ENCODE results near the gene ASZ1. TPM values are rescaled to one million over a fixed set of nuclear protein-coding genes. Genes with fewer than 3 reads are reported as not detected.

The ASZ1 gene
- total and polyA plus RNA-seq, 7 donors: not detected

DNA sequence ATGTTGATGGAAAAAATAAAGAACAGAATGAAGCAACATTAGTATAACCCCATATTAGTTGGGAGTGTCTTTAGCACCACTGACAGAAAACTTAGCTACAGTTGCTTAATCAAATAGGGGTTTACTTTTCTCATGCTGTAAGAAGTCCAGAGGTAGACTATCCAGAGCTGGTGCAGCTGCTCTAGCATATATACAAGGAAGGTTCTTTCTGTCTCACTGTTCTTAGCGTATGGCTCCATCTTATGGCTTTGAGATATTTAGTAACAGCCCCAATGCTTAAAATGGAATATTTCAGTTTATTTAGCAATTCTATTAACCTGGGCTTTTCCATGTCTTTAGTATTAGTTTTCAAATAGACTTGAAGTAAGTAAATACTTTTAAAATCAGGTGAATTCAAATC is 89.3 kb downstream of the ASZ1 start:
- DNase-seq: no peak
- WGBS, 3 donors: 73 to 80% (median 76%) methylated on average over 1 of the region's 1 CpG
- intact Hi-C loops (cut with DNase I): no loop called here
- TF ChIP-seq, protein P1, sequence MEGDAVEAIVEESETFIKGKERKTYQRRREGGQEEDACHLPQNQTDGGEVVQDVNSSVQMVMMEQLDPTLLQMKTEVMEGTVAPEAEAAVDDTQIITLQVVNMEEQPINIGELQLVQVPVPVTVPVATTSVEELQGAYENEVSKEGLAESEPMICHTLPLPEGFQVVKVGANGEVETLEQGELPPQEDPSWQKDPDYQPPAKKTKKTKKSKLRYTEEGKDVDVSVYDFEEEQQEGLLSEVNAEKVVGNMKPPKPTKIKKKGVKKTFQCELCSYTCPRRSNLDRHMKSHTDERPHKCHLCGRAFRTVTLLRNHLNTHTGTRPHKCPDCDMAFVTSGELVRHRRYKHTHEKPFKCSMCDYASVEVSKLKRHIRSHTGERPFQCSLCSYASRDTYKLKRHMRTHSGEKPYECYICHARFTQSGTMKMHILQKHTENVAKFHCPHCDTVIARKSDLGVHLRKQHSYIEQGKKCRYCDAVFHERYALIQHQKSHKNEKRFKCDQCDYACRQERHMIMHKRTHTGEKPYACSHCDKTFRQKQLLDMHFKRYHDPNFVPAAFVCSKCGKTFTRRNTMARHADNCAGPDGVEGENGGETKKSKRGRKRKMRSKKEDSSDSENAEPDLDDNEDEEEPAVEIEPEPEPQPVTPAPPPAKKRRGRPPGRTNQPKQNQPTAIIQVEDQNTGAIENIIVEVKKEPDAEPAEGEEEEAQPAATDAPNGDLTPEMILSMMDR (IDR thresholded peaks at IDR 0.05): no peak
- Histone ChIP-seq H3K27me3 (ENCODE audit: insufficient read depth in 3 of 3, low read length in 2 of 3) (no peaks in the 10 kb centered on the region), H3K4me3 (no peak overlapping the region), H3K4me1 (no peaks in the 10 kb centered on the region), H3K27ac (no peak overlapping the region), H3K9me3 (no peaks in the 10 kb centered on the region), H3K36me3 (ENCODE audit: insufficient read depth in 1 of 2, low read depth in 1 of 2) (no peaks in the 10 kb centered on the region)
- ATAC-seq: no peak

DNA sequence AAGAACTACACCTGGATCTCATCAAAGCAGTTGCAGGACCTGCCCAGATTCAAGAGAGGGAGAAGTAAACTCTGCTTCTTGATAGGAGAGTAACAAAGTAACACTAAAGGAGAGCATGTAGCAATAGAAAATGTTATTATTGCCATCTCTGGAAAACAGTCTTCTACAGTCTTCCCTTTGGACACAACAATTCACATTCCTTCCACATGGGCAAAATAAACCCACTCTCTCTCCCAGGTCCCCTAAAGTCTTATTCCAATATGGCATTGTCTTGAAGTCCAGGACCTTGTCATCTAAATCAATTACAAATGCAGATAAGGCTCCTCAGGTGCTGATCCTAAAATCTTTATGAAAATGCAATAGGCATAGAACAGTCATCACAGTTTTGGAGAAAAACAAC is 94.1 kb downstream of the ASZ1 start:
- H3K4me3 ChIP-seq: no peak overlapping the region
- no peaks in the 10 kb centered on the region for H3K36me3 ChIP-seq (ENCODE audit: insufficient read depth in 1 of 2, low read depth in 1 of 2)
- no peak for ATAC-seq
- intact Hi-C loops (cut with DNase I): no loop called here
- H3K27ac ChIP-seq: no peak overlapping the region
- DNase-seq: no peak
- H3K4me1 ChIP-seq: no peaks in the 10 kb centered on the region
- TF ChIP-seq, protein P1 (IDR thresholded peaks at IDR 0.05): no peak
- H3K27me3 ChIP-seq (ENCODE audit: insufficient read depth in 3 of 3, low read length in 2 of 3): no peaks in the 10 kb centered on the region
- no peaks in the 10 kb centered on the region for H3K9me3 ChIP-seq

DNA sequence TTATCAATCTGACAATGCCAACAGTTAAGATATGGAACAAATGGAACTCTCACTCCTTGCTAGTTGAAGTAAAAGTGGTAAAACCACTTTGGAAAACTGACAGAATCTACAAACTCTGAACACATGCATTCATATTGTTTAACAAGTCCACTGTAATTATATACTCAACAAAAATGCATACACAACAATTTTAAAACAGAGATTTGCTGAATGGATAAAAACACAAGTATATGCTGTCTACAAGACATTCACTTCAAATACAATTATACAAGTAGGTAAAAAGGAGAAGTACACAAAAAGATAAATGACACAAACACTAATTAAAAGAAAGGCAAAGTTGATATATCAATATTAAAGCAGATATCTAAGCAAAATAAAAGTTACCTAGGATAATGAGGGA is 95.3 kb downstream of the ASZ1 start:
- no peak overlapping the region for H3K4me3 ChIP-seq
- TF ChIP-seq, protein P1 (IDR thresholded peaks at IDR 0.05): no peak

DNA sequence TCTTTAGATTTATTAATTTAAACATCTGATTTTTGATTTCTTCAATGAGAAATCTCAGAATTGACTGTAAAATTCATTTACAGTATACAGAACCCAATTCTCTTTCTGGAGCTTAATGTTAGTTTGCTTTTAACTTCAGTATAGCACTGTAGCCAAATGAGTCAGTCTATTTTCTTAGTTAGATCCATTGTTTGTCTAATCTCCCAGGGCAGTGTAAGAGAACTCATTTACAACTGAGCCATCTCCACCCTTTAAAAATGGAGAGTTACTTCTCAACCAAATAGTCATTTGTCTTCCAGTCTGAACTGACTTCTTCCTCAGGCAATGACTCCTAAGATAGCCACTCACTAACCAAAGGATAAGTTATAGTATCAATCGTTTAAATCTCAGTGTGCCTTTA is 101.5 kb downstream of the ASZ1 start:
- 84 to 95% (median 88%) methylated on average over 1 of the region's 1 CpG for WGBS, 3 donors
- TF ChIP-seq, protein P1 (IDR thresholded peaks at IDR 0.05): no peak

More for the DNA sequence above, 95.3 kb downstream of the ASZ1 start:
- Histone ChIP-seq H3K4me1 (no peaks in the 10 kb centered on the region), H3K36me3 (ENCODE audit: insufficient read depth in 1 of 2, low read depth in 1 of 2) (no peaks in the 10 kb centered on the region), H3K9me3 (no peaks in the 10 kb centered on the region), H3K27me3 (ENCODE audit: insufficient read depth in 3 of 3, low read length in 2 of 3) (no peaks in the 10 kb centered on the region), H3K27ac (no peak overlapping the region)
- no peak for ATAC-seq
- DNase-seq: no peak
- intact Hi-C loops (cut with DNase I): no loop called here

DNA sequence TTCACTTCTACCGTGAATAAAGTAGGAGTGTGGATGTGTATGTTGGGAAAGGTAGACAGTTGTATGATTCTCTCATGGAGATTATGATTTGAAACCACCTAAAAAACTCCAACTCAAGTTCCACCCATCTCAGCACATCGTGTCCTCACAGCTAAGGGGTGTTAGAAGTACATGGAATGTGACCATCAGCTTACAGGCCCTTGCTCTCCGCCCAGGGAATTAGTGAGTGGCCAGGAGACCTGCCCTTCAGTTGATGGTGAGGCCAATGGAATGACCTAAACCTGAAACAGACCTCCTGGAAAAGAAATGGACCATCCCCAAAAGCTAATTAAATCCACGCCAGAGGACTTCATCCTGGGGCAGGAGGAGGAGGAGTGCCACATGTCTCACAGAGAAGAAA is 102.3 kb downstream of the ASZ1 start:
- intact Hi-C loops (cut with DNase I): no loop called here
- Histone ChIP-seq H3K4me1 (peaks cover 3% of the 10 kb centered on the region), H3K9me3 (no peaks in the 10 kb centered on the region), H3K4me3 (peak overlapping the region; percentile 58), H3K27ac (no peak overlapping the region), H3K27me3 (ENCODE audit: insufficient read depth in 3 of 3, low read length in 2 of 3) (peaks cover 5 to 45% (median 9%) of the 10 kb centered on the region in 3 donors), H3K36me3 (ENCODE audit: insufficient read depth in 1 of 2, low read depth in 1 of 2) (no peaks in the 10 kb centered on the region)
- TF ChIP-seq, protein P1 (IDR thresholded peaks at IDR 0.05): no peak
- DNase-seq (no peak), ATAC-seq (no peak)
- WGBS, 3 donors: 49 to 62% (median 61%) methylated on average over 4 of the region's 4 CpGs

More for the DNA sequence above, 101.5 kb downstream of the ASZ1 start:
- no peaks in the 10 kb centered on the region for H3K9me3 ChIP-seq
- no peak overlapping the region for H3K27ac ChIP-seq
- intact Hi-C loops (cut with DNase I): no loop called here
- no peaks in the 10 kb centered on the region for H3K36me3 ChIP-seq (ENCODE audit: insufficient read depth in 1 of 2, low read depth in 1 of 2)
- DNase-seq: no peak
- no peak for ATAC-seq
- peaks cover 5 to 40% (median 6%) of the 10 kb centered on the region in 3 donors for H3K27me3 ChIP-seq (ENCODE audit: insufficient read depth in 3 of 3, low read length in 2 of 3)
- peaks cover 3% of the 10 kb centered on the region for H3K4me1 ChIP-seq
- no peak overlapping the region for H3K4me3 ChIP-seq
